GM18870 (cell line): ENCODE results near the gene SSBP1.
"Not testable (repeated sequence)": the region's sequence is repeated elsewhere in the genome, so short reads cannot be mapped to it uniquely, and the experiment has no call there.

ENCODE experiments used
- ATAC-seq: cut with Tn5 transposase; IDR thresholded peaks from one replicate; pipeline ENCODE4 v1.9.1; 2021; ENCODE audit warnings: moderate library complexity; ENCODE audit not compliant: unreplicated experiment

The SSBP1 gene

DNA sequence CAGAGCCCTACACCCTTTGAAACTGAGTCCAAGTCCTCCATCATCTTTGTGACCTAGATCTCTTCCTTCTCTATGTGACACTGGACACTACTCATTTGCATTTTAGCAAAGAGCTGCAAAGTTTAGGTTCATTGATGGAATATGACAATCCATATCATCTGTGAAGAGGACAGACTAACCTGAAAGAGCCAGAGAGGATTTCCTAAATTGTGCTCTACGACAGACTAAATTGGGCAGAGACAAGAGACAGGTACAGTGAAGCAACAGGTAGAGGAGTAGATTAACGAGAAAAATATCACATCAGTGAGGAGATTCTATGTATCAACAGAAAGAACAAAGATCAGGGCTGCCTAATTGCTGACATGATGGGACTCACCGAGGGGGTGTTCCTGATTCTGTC is 25.6 kb downstream of the SSBP1 start, which contains the start of gene TAS2R3:
Gene TAS2R3, plus strand, starts transcription at position 301 of the 400 bp plus-strand sequence. Its CDS starts 62 bp downstream, at position 363.
- no peak for ATAC-seq

DNA sequence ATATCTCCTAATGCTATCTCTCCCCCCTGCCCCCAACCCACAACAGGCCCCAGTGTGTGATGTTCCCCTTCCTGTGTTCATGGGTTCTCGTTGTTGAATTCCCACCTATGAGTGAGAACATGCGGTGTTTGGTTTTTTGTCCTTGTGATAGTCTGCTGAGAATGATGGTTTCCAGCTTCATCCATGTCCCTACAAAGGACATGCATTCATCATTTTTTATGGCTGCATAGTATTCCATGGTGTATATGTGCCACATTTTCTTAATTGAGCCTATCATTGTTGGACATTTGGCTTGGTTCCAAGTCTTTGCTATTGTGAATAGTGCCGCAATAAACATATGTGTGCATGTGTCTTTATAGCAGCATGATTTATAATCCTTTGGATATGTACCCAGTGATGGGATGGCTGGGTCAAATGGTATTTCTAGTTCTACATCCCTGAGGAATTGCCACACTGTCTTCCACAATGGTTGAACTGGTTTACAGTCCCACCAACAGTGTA is 32.0 kb downstream of the SSBP1 start:
- not testable (repeated sequence) for ATAC-seq

DNA sequence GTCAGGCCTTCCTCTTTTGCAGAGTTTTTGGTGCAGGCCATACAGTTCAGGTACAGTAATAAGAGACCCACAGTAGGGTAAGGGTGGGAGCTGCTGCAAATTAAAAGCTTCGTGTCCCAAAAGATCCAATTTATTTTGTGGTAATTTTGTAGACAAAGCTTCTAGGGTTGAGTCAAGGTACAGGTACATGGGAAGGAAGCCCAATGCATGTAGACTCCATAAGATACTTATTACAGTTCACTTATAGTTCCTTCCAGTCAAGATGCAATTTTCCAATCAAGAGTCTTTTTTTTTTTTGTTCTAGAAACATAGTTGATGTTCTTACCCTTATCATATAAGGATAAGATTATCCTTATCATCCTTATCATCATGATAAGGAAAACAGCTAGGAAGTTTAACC is 38.2 kb downstream of the SSBP1 start, which contains the start of gene TAS2R4:
Gene TAS2R4, plus strand, starts transcription at position 301 of the 400 bp plus-strand sequence. CDS start 1,815 bp downstream, outside the sequence.
- no peak for ATAC-seq

DNA sequence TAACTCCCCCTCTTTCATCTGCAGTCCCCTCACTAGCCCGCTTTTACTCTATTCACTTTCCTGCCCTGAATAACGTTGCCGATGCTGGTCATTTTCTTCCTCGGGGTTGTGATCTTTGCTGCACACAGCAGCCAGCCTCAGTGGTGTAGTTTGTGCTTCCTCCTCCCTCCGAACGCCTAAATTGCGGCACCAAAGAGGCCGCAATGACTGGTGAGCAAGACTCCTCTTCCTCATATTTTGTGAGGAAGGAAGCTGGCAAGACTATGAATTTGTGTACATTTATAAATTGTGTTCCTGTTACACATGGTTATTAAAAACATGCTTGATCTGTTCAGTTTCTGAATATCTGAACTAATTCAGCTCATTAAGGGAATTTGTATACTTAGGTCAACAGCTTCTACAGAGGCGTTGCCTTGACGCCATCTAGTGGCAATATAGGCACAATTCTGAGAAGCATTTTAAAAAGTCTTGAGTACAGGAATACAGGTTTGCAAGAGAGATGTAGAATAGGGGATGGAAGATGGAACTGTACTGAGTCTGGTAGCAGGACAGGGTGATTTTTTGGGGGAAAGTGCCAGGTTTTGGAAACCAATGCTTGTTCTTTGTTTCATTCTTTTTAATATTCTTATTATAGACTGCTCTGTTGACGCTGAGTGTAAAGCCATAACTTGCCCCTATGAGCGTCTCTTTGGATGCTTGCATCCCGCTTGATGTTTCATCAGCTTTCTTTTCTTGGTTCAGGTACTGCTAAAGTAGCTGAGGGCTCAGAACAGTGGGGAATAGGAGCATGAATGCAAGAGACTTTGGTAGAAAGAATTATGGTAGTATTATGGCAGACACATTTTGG is 47.8 kb downstream of the SSBP1 start:
- ATAC-seq: peak; percentile 72

DNA sequence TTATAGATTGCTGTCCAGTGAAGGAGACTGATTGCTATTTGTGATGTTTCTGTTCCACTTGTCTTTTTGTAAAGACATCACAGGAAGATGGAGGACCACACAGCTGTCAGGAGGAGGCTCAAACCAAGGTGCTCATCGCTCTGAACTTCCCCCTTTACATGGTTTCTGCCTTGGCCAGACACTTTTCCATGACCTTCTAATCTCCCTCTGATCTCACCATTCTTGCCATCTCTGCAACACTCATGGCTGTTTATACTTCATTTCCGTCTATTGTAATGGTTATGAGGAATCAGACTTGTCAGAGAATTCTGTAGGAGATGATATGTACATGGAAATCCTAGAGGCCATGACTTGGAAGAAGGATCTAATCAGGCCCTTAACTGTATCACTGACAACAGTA is 50.1 kb downstream of the SSBP1 start:
- no peak for ATAC-seq

DNA sequence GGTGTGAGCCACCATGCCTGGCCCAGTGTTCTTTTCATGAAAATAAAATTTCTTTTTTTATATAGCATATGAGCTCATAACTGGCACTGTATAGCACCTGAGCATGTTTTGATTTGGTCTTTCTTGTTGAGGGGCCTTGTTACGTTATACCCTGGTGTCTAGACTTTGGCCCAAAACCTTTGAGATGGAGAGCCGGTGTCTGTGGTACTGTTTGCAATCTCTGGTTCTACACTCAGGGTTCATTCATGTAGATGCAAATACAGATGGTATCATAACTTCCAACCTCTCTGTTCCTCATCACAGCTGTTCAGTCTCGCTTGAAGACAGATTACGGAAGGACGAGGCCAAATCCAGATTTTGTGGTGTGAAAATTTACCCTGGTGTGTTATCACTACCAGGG is 51.8 kb downstream of the SSBP1 start, which contains the start of gene TAS2R5:
Gene TAS2R5, plus strand, starts transcription at position 301 of the 400 bp plus-strand sequence. CDS start 145 bp downstream, outside the sequence.
- ATAC-seq: no peak

DNA sequence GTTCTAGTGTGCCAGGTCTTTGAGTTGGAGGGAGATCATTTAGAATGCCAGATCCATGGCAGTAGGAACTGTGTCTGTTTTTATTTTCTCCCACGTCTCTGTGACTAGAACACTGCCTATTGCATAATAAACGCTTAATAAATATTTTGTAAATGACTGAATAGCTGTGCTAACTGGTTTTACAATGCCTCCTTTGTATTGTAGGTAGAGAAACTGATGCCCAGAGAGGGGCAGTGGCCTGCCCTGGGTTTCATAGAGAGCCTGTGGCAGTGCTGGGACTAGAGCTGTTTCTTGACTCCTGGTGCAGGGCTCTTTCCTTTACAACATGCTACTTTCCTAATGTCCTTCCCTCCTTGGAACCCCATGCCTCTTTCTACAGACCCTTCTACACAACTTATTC is 54.4 kb downstream of the SSBP1 start:
- ATAC-seq: no peak
